ENCODE data around the gene NKX3-2. TPM values are rescaled to one million over a fixed set of nuclear protein-coding genes. Genes with fewer than 3 reads are reported as not detected.

NKX3-2 gene
- total RNA-seq, 1 experiment from 2014 or later, result not detected

GRCh38 chr4:13541720-13542576 is 2.4 kb downstream of the NKX3-2 start:
- H4K20me1 ChIP-seq (ENCODE audit: insufficient read depth), result no peaks in the 10 kb centered on the region
- H3K9me3 ChIP-seq (ENCODE audit: insufficient read depth, low read depth), result no peaks in the 10 kb centered on the region
- no peak overlapping the region for H3K27ac ChIP-seq
- ChIA-PET POLR2A (ENCODE audit: unreplicated experiment) (no interaction called here), CTCF (no interaction called here)
- H3K4me2 ChIP-seq, result no peak overlapping the region
- no peaks in the 10 kb centered on the region for H3K79me2 ChIP-seq (ENCODE audit: low read depth)
- no peak overlapping the region for H3K4me3 ChIP-seq
- no TSS peak for BruUV-seq (replicated peaks)
- no peaks in the 10 kb centered on the region for H3K9me2 ChIP-seq (ENCODE audit: insufficient read depth)
- no peak for DNase-seq
- H2AFZ ChIP-seq, result no peak overlapping the region
- intact Hi-C loops (cut with micrococcal nuclease; ENCODE audit: unreplicated experiment), result no loop called here
- peaks cover 5% of the 10 kb centered on the region; the same call in 1 of the 2 replicates for H3K4me1 ChIP-seq (replicated peaks; ENCODE audit: insufficient read depth)
- H3K36me3 ChIP-seq (ENCODE audit: low read depth), result no peaks in the 10 kb centered on the region
- TF ChIP-seq CTCF (conservative IDR thresholded peaks at IDR 0.05), result no peak
- TF ChIP-seq EZH2 (IDR thresholded peaks at IDR 0.05; ENCODE audit: low read depth), result no peak
- H3K27me3 ChIP-seq (ENCODE audit: insufficient read depth, low read depth), result peaks cover 14% of the 10 kb centered on the region
- H3F3A ChIP-seq (ENCODE audit: insufficient read depth, low read depth), result no peaks in the 10 kb centered on the region

- POLR2A ChIA-PET (ENCODE audit: unreplicated experiment), result no interaction called here
- no TSS peak for BruUV-seq (replicated peaks)
- intact Hi-C loops (cut with micrococcal nuclease; ENCODE audit: unreplicated experiment), result no loop called here
- Histone ChIP-seq H4K20me1 (ENCODE audit: insufficient read depth) (no peaks in the 10 kb centered on the region), H3K27me3 (ENCODE audit: insufficient read depth, low read depth) (peaks cover 22% of the 10 kb centered on the region), H3K9me2 (ENCODE audit: insufficient read depth) (no peaks in the 10 kb centered on the region), H3F3A (ENCODE audit: insufficient read depth, low read depth) (no peaks in the 10 kb centered on the region), H3K36me3 (ENCODE audit: low read depth) (no peaks in the 10 kb centered on the region), H3K9me3 (ENCODE audit: insufficient read depth, low read depth) (no peaks in the 10 kb centered on the region), H3K4me3 (no peak overlapping the region), H3K27ac (no peak overlapping the region), H3K4me1 (replicated peaks; ENCODE audit: insufficient read depth) (peaks cover 5% of the 10 kb centered on the region; the same call in 1 of the 2 replicates), H3K4me2 (no peak overlapping the region), H3K79me2 (ENCODE audit: low read depth) (no peaks in the 10 kb centered on the region), H2AFZ (no peak overlapping the region)
- no peak for TF ChIP-seq EZH2 (IDR thresholded peaks at IDR 0.05; ENCODE audit: low read depth)
- TF ChIP-seq CTCF (conservative IDR thresholded peaks at IDR 0.05), result no peak
- CTCF ChIA-PET, result no interaction called here
- no peak for DNase-seq
Measured at GRCh38 chr4:13541176-13541604, 3.1 kb downstream of the NKX3-2 start.

GRCh38 chr4:13540446-13541175 is 3.7 kb downstream of the NKX3-2 start:
- no peaks in the 10 kb centered on the region for H3K9me3 ChIP-seq (ENCODE audit: insufficient read depth, low read depth)
- intact Hi-C loops (cut with micrococcal nuclease; ENCODE audit: unreplicated experiment), result no loop called here
- H3K79me2 ChIP-seq (ENCODE audit: low read depth), result no peaks in the 10 kb centered on the region
- POLR2A ChIA-PET (ENCODE audit: unreplicated experiment), result no interaction called here
- H3K36me3 ChIP-seq (ENCODE audit: low read depth), result no peaks in the 10 kb centered on the region
- TF ChIP-seq EZH2 (IDR thresholded peaks at IDR 0.05; ENCODE audit: low read depth) (no peak), CTCF (conservative IDR thresholded peaks at IDR 0.05) (no peak)
- no TSS peak for BruUV-seq (replicated peaks)
- no peak overlapping the region for H3K27ac ChIP-seq
- no peaks in the 10 kb centered on the region for H3F3A ChIP-seq (ENCODE audit: insufficient read depth, low read depth)
- no peak overlapping the region for H3K4me2 ChIP-seq
- CTCF ChIA-PET, result no interaction called here
- H3K27me3 ChIP-seq (ENCODE audit: insufficient read depth, low read depth), result peaks cover 22% of the 10 kb centered on the region
- no peaks in the 10 kb centered on the region for H4K20me1 ChIP-seq (ENCODE audit: insufficient read depth)
- H3K4me1 ChIP-seq (replicated peaks; ENCODE audit: insufficient read depth), result peaks cover 5% of the 10 kb centered on the region; the same call in 1 of the 2 replicates
- no peak for DNase-seq
- no peaks in the 10 kb centered on the region for H3K9me2 ChIP-seq (ENCODE audit: insufficient read depth)
- no peak overlapping the region for H3K4me3 ChIP-seq
- no peak overlapping the region for H2AFZ ChIP-seq

All from PC-9 (cell line).